ENCODE results near the gene EMILIN1. TPM values are rescaled to one million over a fixed set of nuclear protein-coding genes. Genes with fewer than 3 reads are reported as not detected.

Gene EMILIN1
- total RNA-seq, 1 donor, result 137 TPM

GRCh38 chr2:27033253-27033852, 45.1 kb upstream of the EMILIN1 start:
- Histone ChIP-seq H3K4me3 (ENCODE audit: insufficient read depth, low read length) (peak overlapping the region; percentile 100), H3K4me2 (ENCODE audit: insufficient read depth, low read length) (peak overlapping the region; percentile 99), H2AFZ (ENCODE audit: low read length) (peak overlapping the region; percentile 79), H3K27me3 (ENCODE audit: insufficient read depth, low read length) (no peaks in the 10 kb centered on the region), H3K79me2 (ENCODE audit: insufficient read depth, low read length) (peaks cover 66% of the 10 kb centered on the region), H3K36me3 (ENCODE audit: insufficient read depth, low read length) (peaks cover 39% of the 10 kb centered on the region), H3K4me1 (ENCODE audit: insufficient read depth, low read length) (peaks cover 12% of the 10 kb centered on the region), H4K20me1 (ENCODE audit: insufficient read depth, low read length) (peaks cover 39% of the 10 kb centered on the region), H3K9me3 (ENCODE audit: low read depth, low read length) (no peaks in the 10 kb centered on the region), H3K27ac (ENCODE audit: low read depth, low read length) (peak overlapping the region; percentile 85)
- no peak for TF ChIP-seq CTCF (IDR thresholded peaks at IDR 0.05; ENCODE audit: extremely low read depth, low read depth, low read length)
- DNase-seq (ENCODE audit: insufficient read length, low spot score, missing footprints), result no peak

- peaks cover 36% of the 10 kb centered on the region for H3K79me2 ChIP-seq (ENCODE audit: insufficient read depth, low read length)
- H3K27ac ChIP-seq (ENCODE audit: low read depth, low read length), result no peak overlapping the region
- no peak overlapping the region for H3K4me3 ChIP-seq (ENCODE audit: insufficient read depth, low read length)
- no peaks in the 10 kb centered on the region for H3K9me3 ChIP-seq (ENCODE audit: low read depth, low read length)
- DNase-seq (ENCODE audit: insufficient read length, low spot score, missing footprints), result no peak
- no peak overlapping the region for H3K4me2 ChIP-seq (ENCODE audit: insufficient read depth, low read length)
- H4K20me1 ChIP-seq (ENCODE audit: insufficient read depth, low read length), result peaks cover 62% of the 10 kb centered on the region
- H3K27me3 ChIP-seq (ENCODE audit: insufficient read depth, low read length), result no peaks in the 10 kb centered on the region
- H2AFZ ChIP-seq (ENCODE audit: low read length), result no peak overlapping the region
- no peak for TF ChIP-seq CTCF (IDR thresholded peaks at IDR 0.05; ENCODE audit: extremely low read depth, low read depth, low read length)
- peaks cover 86% of the 10 kb centered on the region for H3K36me3 ChIP-seq (ENCODE audit: insufficient read depth, low read length)
- H3K4me1 ChIP-seq (ENCODE audit: insufficient read depth, low read length), result peaks cover 30% of the 10 kb centered on the region
These were observed 40.4 kb upstream of the EMILIN1 start for GRCh38 chr2:27038012-27038411.

- peaks cover 58% of the 10 kb centered on the region for H4K20me1 ChIP-seq (ENCODE audit: insufficient read depth, low read length)
- no peak for DNase-seq (ENCODE audit: insufficient read length, low spot score, missing footprints)
These were observed 39.6 kb upstream of the EMILIN1 start for GRCh38 chr2:27038631-27039339.

More at GRCh38 chr2:27038631-27039339, 39.6 kb upstream of the EMILIN1 start:
- no peak for TF ChIP-seq CTCF (IDR thresholded peaks at IDR 0.05; ENCODE audit: extremely low read depth, low read depth, low read length)
- Histone ChIP-seq H3K27ac (ENCODE audit: low read depth, low read length) (no peak overlapping the region), H3K27me3 (ENCODE audit: insufficient read depth, low read length) (no peaks in the 10 kb centered on the region), H3K9me3 (ENCODE audit: low read depth, low read length) (no peaks in the 10 kb centered on the region), H2AFZ (ENCODE audit: low read length) (no peak overlapping the region), H3K79me2 (ENCODE audit: insufficient read depth, low read length) (peaks cover 29% of the 10 kb centered on the region), H3K4me3 (ENCODE audit: insufficient read depth, low read length) (no peak overlapping the region), H3K36me3 (ENCODE audit: insufficient read depth, low read length) (peaks cover 91% of the 10 kb centered on the region), H3K4me2 (ENCODE audit: insufficient read depth, low read length) (no peak overlapping the region), H3K4me1 (ENCODE audit: insufficient read depth, low read length) (peaks cover 29% of the 10 kb centered on the region)

Data from osteoblast (primary cell).